A549 (cell line): ENCODE results near the gene PUS7. TPM values are rescaled to one million over a fixed set of nuclear protein-coding genes. Genes with fewer than 3 reads are reported as not detected.
A peak's percentile ranks its signal among the peaks of the same experiment; 100 is the strongest.
"Not testable (repeated sequence)": the region's sequence is repeated elsewhere in the genome, so short reads cannot be mapped to it uniquely, and the experiment has no call there.

Experiments used
- ATAC-seq, 2 experiments: fragments of 200-7000 bp in 1 of 2; fragments of >200 bp in 1 of 2; cut with Nextera tagmentation in 1 of 2; cut with Tn5 transposase in 1 of 2; 3 replicates each; pipeline versions ENCODE4 v1.8.0 to v1.9.1; 2018 to 2020; ENCODE audit warnings: mild to moderate bottlenecking in 1 of 2, moderate library complexity in 1 of 2
- CTCF ChIA-PET: fragments of 300-600 bp; sonication (Branson Sonifier 250); formaldehyde crosslinking; extraction: SDS; loops from one replicate; lab custom pipeline; 2021; ENCODE audit warnings: antibody characterized with exemption, inconsistent platforms; lab: Yijun Ruan, JAX
- POLR2A ChIA-PET: fragments of 350-600 bp; formaldehyde crosslinking; extraction: SDS; loops from one replicate; lab custom pipeline; 2021; ENCODE audit warnings: antibody characterized with exemption, inconsistent platforms; lab: Yijun Ruan, JAX
- DNase-seq, 2 experiments: peaks; one replicate each; pipeline versions ENCODE4 v3.0.0 to v3.0.0-alpha.2; 2011 to 2016; ENCODE audit warnings: low read depth in 1 of 2, low spot score in 1 of 2
- FAIRE-seq: peaks from 2 replicates; lab custom pipeline; 2011; peaks lifted over from hg19 to GRCh38; lab: Jason Lieb, UNC
- H3K27ac ChIP-seq, 2 experiments: fragments of >200 bp; sonication (Bioruptor Twin); formaldehyde crosslinking; 3 replicates each; pipeline ENCODE4 v1.5.1; 2016 to 2017
- H3K4me1 ChIP-seq: fragments of >200 bp; sonication (Bioruptor Twin); formaldehyde crosslinking; 3 replicates; pipeline ENCODE4 v1.6.1; 2016
- H3K4me2 ChIP-seq: fragments of >200 bp; sonication (Bioruptor Twin); formaldehyde crosslinking; 3 replicates; pipeline ENCODE4 v1.6.1; 2016
- H3K4me3 ChIP-seq: fragments of >200 bp; sonication (Bioruptor Twin); formaldehyde crosslinking; 3 replicates; pipeline ENCODE4 v1.5.1; 2016
- H3K9me3 ChIP-seq: fragments of >200 bp; sonication (Bioruptor Twin); formaldehyde crosslinking; 3 replicates; pipeline ENCODE4 v1.6.1; 2016
- ATOH8 ChIP-seq: fragments of 250-450 bp; sonication (Bioruptor Pico); IDR thresholded peaks from 2 replicates; pipeline ENCODE4 v1.5.0; 2020; ENCODE audit warnings: low read depth, mild to moderate bottlenecking, moderate library complexity
- CBX8 ChIP-seq: fragments of 200-600 bp; sonication (generic); IDR thresholded peaks from 2 replicates; pipeline ENCODE4 v1.6.1; 2016
- CHD4 ChIP-seq: fragments of 200-600 bp; sonication (generic); IDR thresholded peaks from 2 replicates; pipeline ENCODE4 v1.6.1; 2016; ENCODE audit warnings: antibody characterized with exemption, mild to moderate bottlenecking, borderline replicate concordance
- EHF ChIP-seq: fragments of 250-450 bp; sonication (Bioruptor Pico); IDR thresholded peaks from 2 replicates; pipeline ENCODE4 v1.5.0; 2020; ENCODE audit warnings: mild to moderate bottlenecking
- FOSB ChIP-seq: fragments of 250-450 bp; sonication (Bioruptor Pico); IDR thresholded peaks from 2 replicates; pipeline ENCODE4 v1.5.0; 2020; ENCODE audit warnings: mild to moderate bottlenecking, moderate library complexity
- HEYL ChIP-seq: fragments of 250-450 bp; sonication (Bioruptor Pico); IDR thresholded peaks from 2 replicates; pipeline ENCODE4 v1.8.0; 2021; ENCODE audit warnings: mild to moderate bottlenecking, moderate library complexity
- MAFK ChIP-seq: fragments of 450-650 bp; IDR thresholded peaks from 2 replicates; pipeline ENCODE4 v1.6.1; 2014; ENCODE audit not compliant: partially characterized antibody
- RARB ChIP-seq: fragments of 250-450 bp; sonication (Bioruptor Pico); IDR thresholded peaks from 2 replicates; pipeline ENCODE4 v1.8.0; 2021; ENCODE audit warnings: mild to moderate bottlenecking, moderate library complexity
- RFX5 ChIP-seq: fragments of 450-650 bp; IDR thresholded peaks from 2 replicates; pipeline ENCODE4 v1.7.1; 2014; ENCODE audit warnings: antibody characterized with exemption, mild to moderate bottlenecking, moderate library complexity
- SMC3 ChIP-seq: fragments of >200 bp; sonication (Bioruptor Twin); formaldehyde crosslinking; IDR thresholded peaks from 3 replicates; pipeline ENCODE4 v1.6.1; 2018; ENCODE audit warnings: inconsistent platforms
- TP53 ChIP-seq: fragments of 250-450 bp; sonication (Bioruptor Pico); IDR thresholded peaks from 2 replicates; pipeline ENCODE4 v1.5.0; 2021; ENCODE audit warnings: mild to moderate bottlenecking, moderate library complexity
- ZNF302 ChIP-seq: fragments of 250-450 bp; sonication (Bioruptor Pico); IDR thresholded peaks from 2 replicates; pipeline ENCODE4 v1.9.0; 2021; ENCODE audit warnings: inconsistent platforms, mild to moderate bottlenecking, moderate library complexity
- ZSCAN20 ChIP-seq: fragments of 250-450 bp; sonication (Bioruptor Pico); IDR thresholded peaks from 2 replicates; pipeline ENCODE4 v1.8.0; 2022; ENCODE audit warnings: mild to moderate bottlenecking, moderate library complexity
- WGBS: methylation state at CpG from one replicate; pipeline ENCODE4 v1.1.6; 2017; ENCODE audit errors: missing lambda C conversion rate; 5-methylcytosine and 5-hydroxymethylcytosine counted together
- polyA plus RNA-seq, 4 experiments: library from polyadenylated mRNA; depleted of rRNA in 3 of 4; stranded (reverse); fragments of >200 nt; fragmentation: RNase III in 1 of 4; extraction: RNeasy Plus Mini Kit Qiagen cat#74134 plus additional on column Dnase treatment in 1 of 4; gene quantifications; 2 replicates in 3 of 4; 3 replicates in 1 of 4; pipeline ENCODE4 v1.2.3, GENCODE V29; 2011 to 2017
- TF ChIP-seq, protein P1 (sequence below): IDR thresholded peaks from 2 replicates; pipeline ENCODE4 v1.6.1; 2012; ENCODE audit warnings: low read depth, borderline replicate concordance
- TF ChIP-seq, protein P2 (sequence below): fragments of >200 bp; sonication (Bioruptor Twin); formaldehyde crosslinking; IDR thresholded peaks from 3 replicates; pipeline ENCODE4 v1.6.1; 2016
- TF ChIP-seq, protein P3 (sequence below): fragments of 250-450 bp; sonication (Bioruptor Pico); IDR thresholded peaks from 2 replicates; pipeline ENCODE4 v1.5.0; 2021; ENCODE audit warnings: mild to moderate bottlenecking, moderate library complexity, borderline replicate concordance

The PUS7 gene
- polyA plus RNA-seq, 2 of the 4 experiments (the other 2 are of a cell fraction), result 33.1 to 47.9 TPM

DNA sequence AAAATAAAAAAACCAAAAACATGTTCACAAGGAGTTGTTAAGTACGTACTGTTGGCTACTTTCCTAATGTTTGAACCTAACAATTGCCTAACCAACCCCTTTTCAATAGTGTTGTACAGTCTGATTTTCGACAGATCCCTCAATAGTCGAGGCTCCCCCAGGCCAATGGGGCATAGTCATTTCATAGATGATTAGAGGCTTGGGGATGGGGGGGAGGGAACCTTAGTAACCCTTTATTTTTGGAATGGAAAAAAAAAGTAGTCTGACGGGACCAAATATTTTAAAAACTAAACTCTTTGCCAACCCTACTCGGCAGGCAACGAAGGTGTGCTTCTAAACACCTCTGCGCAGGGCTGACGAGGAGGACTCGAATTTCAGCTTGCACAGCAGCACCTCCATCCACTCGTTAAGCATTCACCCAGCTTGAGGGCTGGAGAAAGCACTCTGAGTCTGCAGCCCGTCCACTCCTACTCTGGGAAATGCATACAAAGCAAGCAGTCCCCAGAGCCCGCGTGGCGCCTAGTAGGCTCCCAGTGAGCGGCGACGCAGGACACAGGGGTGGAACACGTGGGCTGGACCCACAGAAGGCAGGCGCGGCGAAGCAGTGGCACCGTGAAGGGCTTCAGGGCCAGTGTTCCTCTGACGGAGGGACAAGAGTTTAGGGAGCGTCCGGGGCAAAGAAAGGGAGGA lies 899 bp downstream of the PUS7 start (continued):
- TF ChIP-seq, protein P1, sequence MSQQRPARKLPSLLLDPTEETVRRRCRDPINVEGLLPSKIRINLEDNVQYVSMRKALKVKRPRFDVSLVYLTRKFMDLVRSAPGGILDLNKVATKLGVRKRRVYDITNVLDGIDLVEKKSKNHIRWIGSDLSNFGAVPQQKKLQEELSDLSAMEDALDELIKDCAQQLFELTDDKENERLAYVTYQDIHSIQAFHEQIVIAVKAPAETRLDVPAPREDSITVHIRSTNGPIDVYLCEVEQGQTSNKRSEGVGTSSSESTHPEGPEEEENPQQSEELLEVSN, result peak; percentile 70; the same call in 1 of the 2 replicates
- TF ChIP-seq SMC3 (no peak), ZNF302 (CRISPR knock-in tag) (no peak), ATOH8 (CRISPR knock-in tag) (no peak), TP53 (CRISPR knock-in tag) (no peak), CBX8 (no peak)
- TF ChIP-seq, protein P2, sequence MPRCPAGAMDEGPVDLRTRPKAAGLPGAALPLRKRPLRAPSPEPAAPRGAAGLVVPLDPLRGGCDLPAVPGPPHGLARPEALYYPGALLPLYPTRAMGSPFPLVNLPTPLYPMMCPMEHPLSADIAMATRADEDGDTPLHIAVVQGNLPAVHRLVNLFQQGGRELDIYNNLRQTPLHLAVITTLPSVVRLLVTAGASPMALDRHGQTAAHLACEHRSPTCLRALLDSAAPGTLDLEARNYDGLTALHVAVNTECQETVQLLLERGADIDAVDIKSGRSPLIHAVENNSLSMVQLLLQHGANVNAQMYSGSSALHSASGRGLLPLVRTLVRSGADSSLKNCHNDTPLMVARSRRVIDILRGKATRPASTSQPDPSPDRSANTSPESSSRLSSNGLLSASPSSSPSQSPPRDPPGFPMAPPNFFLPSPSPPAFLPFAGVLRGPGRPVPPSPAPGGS, result no peak

DNA sequence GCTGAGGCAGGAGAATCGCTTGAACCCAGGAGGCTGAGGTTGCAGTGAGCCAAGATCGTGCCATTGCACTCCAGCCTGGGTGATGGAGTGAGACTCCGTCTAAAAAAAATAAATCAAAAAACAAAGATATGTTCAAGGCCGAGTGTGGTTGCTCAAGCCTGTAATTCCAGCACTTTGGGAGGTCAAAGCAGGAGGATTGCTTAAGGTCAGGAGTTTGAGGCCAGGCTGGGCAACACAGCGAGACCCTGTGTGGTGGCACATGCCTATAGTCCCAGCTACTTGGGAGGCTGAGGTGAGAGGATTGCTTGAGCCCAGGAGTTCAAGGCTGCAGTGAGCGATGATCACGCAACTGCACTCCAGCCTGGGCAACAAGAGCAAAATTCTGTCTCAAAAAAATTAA lies 1.5 kb downstream of the PUS7 start:
- peaks cover 16% of the 10 kb centered on the region; the same call in 2 of the 3 replicates for H3K4me1 ChIP-seq
- peak overlapping the region; percentile 89 for H3K4me3 ChIP-seq
- DNase-seq, ATAC-seq, FAIRE-seq, H3K9me3 ChIP-seq: not testable (repeated sequence)
- whole genome bisulfite sequencing, result 87% methylated on average over 7 of the region's 7 CpGs
- CTCF ChIA-PET, result interaction anchor here (6.2 kb wide), 1 partner anchor 9 kb away, joined by 39 read pairs; the partner anchor contains the start of gene RINT1
- POLR2A ChIA-PET, result interaction anchor here (1.6 kb wide), 1 partner anchor 11 kb away, joined by 5 read pairs; no protein-coding TSS in a partner anchor
- H3K27ac ChIP-seq, result peak overlapping the region; percentile 91 to 92; a peak in 4 of 6 replicates
- peak overlapping the region; percentile 91 for H3K4me2 ChIP-seq

GRCh38 chr7:105519353-105519752 lies 2.7 kb downstream of the PUS7 start:
- H3K27ac ChIP-seq, result no peak overlapping the region
- FAIRE-seq (no peak), ATAC-seq (no peak), DNase-seq (no peak)
- H3K4me3 ChIP-seq, result no peak overlapping the region
- WGBS, result 70% methylated on average over 6 of the region's 6 CpGs
- CTCF ChIA-PET, result interaction anchor here (0.8 to 6.2 kb wide), 2 partner anchors 11 to 13 kb away, joined by 3 to 39 read pairs; partner anchors contain the start of gene RINT1
- POLR2A ChIA-PET, result interaction anchor here (0.6 kb wide), 1 partner anchor 15 kb away, joined by 3 read pairs; no protein-coding TSS in a partner anchor
- H3K9me3 ChIP-seq, result no peaks in the 10 kb centered on the region
- no peak overlapping the region; the same call in 2 of the 3 replicates for H3K4me2 ChIP-seq
- H3K4me1 ChIP-seq, result peaks cover 19% of the 10 kb centered on the region; the same call in 2 of the 3 replicates
- TF ChIP-seq RFX5, result no peak
- TF ChIP-seq, protein P3, sequence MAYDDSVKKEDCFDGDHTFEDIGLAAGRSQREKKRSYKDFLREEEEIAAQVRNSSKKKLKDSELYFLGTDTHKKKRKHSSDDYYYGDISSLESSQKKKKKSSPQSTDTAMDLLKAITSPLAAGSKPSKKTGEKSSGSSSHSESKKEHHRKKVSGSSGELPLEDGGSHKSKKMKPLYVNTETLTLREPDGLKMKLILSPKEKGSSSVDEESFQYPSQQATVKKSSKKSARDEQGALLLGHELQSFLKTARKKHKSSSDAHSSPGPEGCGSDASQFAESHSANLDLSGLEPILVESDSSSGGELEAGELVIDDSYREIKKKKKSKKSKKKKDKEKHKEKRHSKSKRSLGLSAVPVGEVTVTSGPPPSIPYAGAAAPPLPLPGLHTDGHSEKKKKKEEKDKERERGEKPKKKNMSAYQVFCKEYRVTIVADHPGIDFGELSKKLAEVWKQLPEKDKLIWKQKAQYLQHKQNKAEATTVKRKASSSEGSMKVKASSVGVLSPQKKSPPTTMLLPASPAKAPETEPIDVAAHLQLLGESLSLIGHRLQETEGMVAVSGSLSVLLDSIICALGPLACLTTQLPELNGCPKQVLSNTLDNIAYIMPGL, result no peak
- TF ChIP-seq CHD4, result no peak
- no peak for TF ChIP-seq MAFK
- TF ChIP-seq HEYL, result no peak
- no peak for TF ChIP-seq FOSB (CRISPR knock-in tag)
- TF ChIP-seq EHF (CRISPR knock-in tag), result no peak
- TF ChIP-seq ZSCAN20 (CRISPR knock-in tag), result no peak
- TF ChIP-seq RARB (CRISPR knock-in tag), result no peak
